HL-60 (cell line): ENCODE measurements around the gene MDN1.
A peak's percentile ranks its signal among the peaks of the same experiment; 100 is the strongest.

ENCODE experiments used
- DNase-seq, 2 experiments: peaks; one replicate each; pipeline ENCODE4 v3.0.0-alpha.2; 2010 to 2020; ENCODE audit warnings: low read depth in 1 of 2, low spot score in 1 of 2
- H3K27ac ChIP-seq: fragments of 250-450 bp; sonication (Bioruptor Pico); replicated peaks from 2 replicates; pipeline ENCODE4 v1.5.1; 2020; ENCODE audit warnings: mild to moderate bottlenecking, moderate library complexity
- H3K27me3 ChIP-seq: fragments of 250-450 bp; sonication (Bioruptor Pico); 2 replicates; pipeline ENCODE4 v1.5.1; 2021; ENCODE audit warnings: mild to moderate bottlenecking, moderate library complexity; ENCODE audit not compliant: insufficient read depth, poor library complexity, severe bottlenecking
- H3K4me3 ChIP-seq: replicated peaks from 2 replicates; pipeline ENCODE4 v1.5.1; 2011; ENCODE audit warnings: mild to moderate bottlenecking, control low read depth, low read length; ENCODE audit not compliant: insufficient read depth
- CTCF ChIP-seq: IDR thresholded peaks from one replicate; pipeline ENCODE4 v1.5.1; 2011; ENCODE audit warnings: low read length, control low read depth, inconsistent platforms; ENCODE audit not compliant: insufficient read depth
- GABPA ChIP-seq: IDR thresholded peaks from 2 replicates; pipeline ENCODE4 v1.6.1; 2012; ENCODE audit warnings: low read depth
- POLR2AphosphoS5 ChIP-seq: IDR thresholded peaks from 2 replicates; pipeline ENCODE4 v1.6.1; 2012; ENCODE audit warnings: low read depth
- REST ChIP-seq: IDR thresholded peaks from 2 replicates; pipeline ENCODE4 v1.6.1; 2012; ENCODE audit warnings: low read depth; ENCODE audit not compliant: insufficient replicate concordance
- SPI1 ChIP-seq: IDR thresholded peaks from 2 replicates; pipeline ENCODE4 v1.6.1; 2012; ENCODE audit warnings: low read depth, mild to moderate bottlenecking, borderline replicate concordance

Gene MDN1

GRCh38 chr6:89692256-89692655 lies 127.3 kb downstream of the MDN1 start:
- H3K27me3 ChIP-seq, result no peaks in the 10 kb centered on the region
- no peak for TF ChIP-seq POLR2AphosphoS5
- TF ChIP-seq GABPA, result no peak
- H3K4me3 ChIP-seq, result no peak overlapping the region
- DNase-seq, result no peak
- no peak overlapping the region for H3K27ac ChIP-seq

GRCh38 chr6:89690944-89691324 lies 128.7 kb downstream of the MDN1 start:
- Histone ChIP-seq H3K27me3 (no peaks in the 10 kb centered on the region), H3K27ac (no peak overlapping the region; the same call in 1 of the 2 replicates), H3K4me3 (no peak overlapping the region)
- no peak for DNase-seq
- TF ChIP-seq POLR2AphosphoS5, result no peak
- no peak for TF ChIP-seq SPI1
- no peak for TF ChIP-seq GABPA
- no peak for TF ChIP-seq CTCF
- no peak for TF ChIP-seq REST

- TF ChIP-seq GABPA (no peak), CTCF (no peak), REST (no peak), SPI1 (no peak; the same call in 1 of the 2 replicates), POLR2AphosphoS5 (no peak)
- Histone ChIP-seq H3K27me3 (no peaks in the 10 kb centered on the region), H3K27ac (peak overlapping the region; percentile 59), H3K4me3 (no peak overlapping the region)
- DNase-seq, result peak; percentile 48 to 80
Observed at GRCh38 chr6:89689732-89690131, 129.9 kb downstream of the MDN1 start.

- Histone ChIP-seq H3K27me3 (no peaks in the 10 kb centered on the region), H3K4me3 (no peak overlapping the region), H3K27ac (no peak overlapping the region)
- DNase-seq, result no peak
- TF ChIP-seq POLR2AphosphoS5 (no peak), GABPA (no peak), CTCF (no peak), SPI1 (no peak), REST (no peak)
Observed at GRCh38 chr6:89688328-89688727, 131.3 kb downstream of the MDN1 start.
